ENCODE data around the gene FOXRED1.

DNA sequence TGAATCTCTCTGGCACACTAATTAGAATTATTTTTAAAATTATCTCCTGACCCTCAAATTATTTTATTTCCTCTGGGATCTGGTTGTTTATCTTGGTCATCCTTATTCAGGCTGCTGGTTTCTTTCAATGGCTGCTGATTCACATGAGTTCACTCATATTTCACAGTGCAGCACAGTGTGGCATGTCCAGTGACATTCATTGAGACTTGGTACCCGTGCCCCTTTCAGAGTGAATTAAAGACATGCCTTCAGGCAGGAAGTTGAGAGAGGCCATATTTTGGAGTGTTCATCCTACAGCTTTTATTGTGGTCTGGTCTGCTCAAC lies 48.4 kb downstream of the FOXRED1 start:
- TF ChIP-seq GATA3 (IDR thresholded peaks at IDR 0.05; ENCODE audit: low read depth, low read length) = no peak
- TF ChIP-seq GATA2 (IDR thresholded peaks at IDR 0.05; ENCODE audit: low read depth, low read length) = no peak

All from SH-SY5Y (cell line).